Measurements from ENCODE around the gene ABHD10. TPM values are rescaled to one million over a fixed set of nuclear protein-coding genes. Genes with fewer than 3 reads are reported as not detected.

The ABHD10 gene
- total RNA-seq, 4 donors from 2014 or later = 40.8 to 54.9 (median 50.6) TPM

DNA sequence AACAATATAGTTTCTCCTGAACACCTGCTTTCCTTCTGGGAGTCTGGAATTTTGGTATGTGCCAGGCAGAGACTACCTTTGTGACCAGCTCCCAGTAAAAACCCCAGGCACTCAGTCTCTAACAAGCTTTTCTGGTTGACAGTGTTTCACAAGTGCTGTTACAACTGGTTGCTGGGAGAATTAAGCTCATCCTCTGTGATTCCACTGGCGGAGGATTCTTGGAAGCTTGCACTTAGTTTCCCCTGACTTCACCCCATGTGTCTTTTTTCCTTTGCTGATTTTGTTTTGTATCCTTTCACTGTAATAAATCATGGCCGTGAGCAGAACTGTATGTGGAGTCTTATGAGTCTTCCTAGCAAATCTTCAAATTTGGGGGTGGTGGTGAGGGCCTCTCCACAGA lies 14.2 kb downstream of the ABHD10 start:
- no peaks in the 10 kb centered on the region for H3K4me1 ChIP-seq
- H3K9me3 ChIP-seq = no peaks in the 10 kb centered on the region
- H3K36me3 ChIP-seq = peaks cover 5 to 9% of the 10 kb centered on the region in 2 donors
- intact Hi-C loops (cut with DNase I) = no loop called here
- H3K27me3 ChIP-seq = no peaks in the 10 kb centered on the region
- TF ChIP-seq, protein P1, sequence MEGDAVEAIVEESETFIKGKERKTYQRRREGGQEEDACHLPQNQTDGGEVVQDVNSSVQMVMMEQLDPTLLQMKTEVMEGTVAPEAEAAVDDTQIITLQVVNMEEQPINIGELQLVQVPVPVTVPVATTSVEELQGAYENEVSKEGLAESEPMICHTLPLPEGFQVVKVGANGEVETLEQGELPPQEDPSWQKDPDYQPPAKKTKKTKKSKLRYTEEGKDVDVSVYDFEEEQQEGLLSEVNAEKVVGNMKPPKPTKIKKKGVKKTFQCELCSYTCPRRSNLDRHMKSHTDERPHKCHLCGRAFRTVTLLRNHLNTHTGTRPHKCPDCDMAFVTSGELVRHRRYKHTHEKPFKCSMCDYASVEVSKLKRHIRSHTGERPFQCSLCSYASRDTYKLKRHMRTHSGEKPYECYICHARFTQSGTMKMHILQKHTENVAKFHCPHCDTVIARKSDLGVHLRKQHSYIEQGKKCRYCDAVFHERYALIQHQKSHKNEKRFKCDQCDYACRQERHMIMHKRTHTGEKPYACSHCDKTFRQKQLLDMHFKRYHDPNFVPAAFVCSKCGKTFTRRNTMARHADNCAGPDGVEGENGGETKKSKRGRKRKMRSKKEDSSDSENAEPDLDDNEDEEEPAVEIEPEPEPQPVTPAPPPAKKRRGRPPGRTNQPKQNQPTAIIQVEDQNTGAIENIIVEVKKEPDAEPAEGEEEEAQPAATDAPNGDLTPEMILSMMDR (IDR thresholded peaks at IDR 0.05) = no peak
- TF ChIP-seq POLR2A (IDR thresholded peaks at IDR 0.05) = no peak
- no peak overlapping the region for H3K4me3 ChIP-seq (replicated peaks in 1 of 3)
- no peak overlapping the region for H3K27ac ChIP-seq
- no peak for DNase-seq
- 91 to 96% methylated on average over 2 of the region's 2 CpGs for WGBS, 2 donors

DNA sequence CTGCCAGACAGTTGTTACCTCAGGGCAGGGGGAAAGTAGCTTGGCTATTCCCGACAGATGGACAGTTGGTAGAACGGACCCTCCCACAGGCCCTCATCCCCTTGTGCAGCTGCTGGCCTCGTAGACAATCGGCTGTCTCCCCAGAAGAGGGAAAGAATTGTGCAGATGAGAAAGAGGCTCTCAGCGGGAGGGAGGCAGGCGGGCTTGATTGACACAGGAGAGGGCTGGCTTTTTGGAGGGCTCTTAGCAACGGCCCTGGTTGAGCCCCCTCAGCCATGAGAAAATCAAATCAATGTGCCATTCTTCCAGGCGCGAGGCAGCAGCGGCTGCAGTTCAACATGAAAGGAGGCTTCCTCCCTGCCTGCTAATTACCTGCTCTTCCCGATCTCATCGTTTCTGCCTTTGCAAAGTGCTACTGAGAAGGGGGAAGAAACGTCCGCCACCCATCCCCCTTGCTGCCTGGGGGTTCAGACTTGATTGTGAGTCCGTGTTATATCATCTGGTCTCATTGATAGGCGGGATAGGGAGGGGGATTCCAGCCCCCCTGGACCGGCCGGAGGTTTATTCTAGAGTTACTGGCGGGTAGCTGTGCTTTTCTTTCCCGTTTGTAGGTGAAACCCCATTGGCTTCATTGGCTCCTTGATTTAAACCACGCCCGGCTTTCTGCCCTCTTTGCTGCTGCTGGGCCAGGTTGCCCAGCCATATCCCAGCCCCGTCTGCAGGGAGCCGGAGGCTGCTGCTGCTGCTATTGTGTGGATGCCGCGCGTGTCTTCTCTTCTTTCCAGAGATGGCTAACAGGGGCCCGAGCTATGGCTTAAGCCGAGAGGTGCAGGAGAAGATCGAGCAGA lies 20.0 kb downstream of the ABHD10 start, which contains the start of gene TAGLN3:
TAGLN3 (plus strand) TSS at position 287 of the 848 bp plus-strand sequence; CDS start at position 788, 501 bp downstream.
- TF ChIP-seq, protein P1 (IDR thresholded peaks at IDR 0.05) = no peak
- peak in 1 of 2 donors; percentile 40 for TF ChIP-seq POLR2A (IDR thresholded peaks at IDR 0.05)
- intact Hi-C loops (cut with DNase I) = no loop called here
- H3K4me1 ChIP-seq = peaks cover 4 to 6% of the 10 kb centered on the region in 2 donors
- no peaks in the 10 kb centered on the region for H3K27me3 ChIP-seq
- peak within 1 kb of the TSS; percentile 14 to 36 (median 25) for H3K4me3 ChIP-seq (replicated peaks in 1 of 3)
- H3K27ac ChIP-seq = no peak within 1 kb of the TSS
- peak; percentile 52 to 55 for DNase-seq
- H3K9me3 ChIP-seq = no peaks in the 10 kb centered on the region
- WGBS, 2 donors = 8 to 9% methylated on average over 28 to 30 of the region's 30 CpGs
- no peaks in the 10 kb centered on the region for H3K36me3 ChIP-seq

DNA sequence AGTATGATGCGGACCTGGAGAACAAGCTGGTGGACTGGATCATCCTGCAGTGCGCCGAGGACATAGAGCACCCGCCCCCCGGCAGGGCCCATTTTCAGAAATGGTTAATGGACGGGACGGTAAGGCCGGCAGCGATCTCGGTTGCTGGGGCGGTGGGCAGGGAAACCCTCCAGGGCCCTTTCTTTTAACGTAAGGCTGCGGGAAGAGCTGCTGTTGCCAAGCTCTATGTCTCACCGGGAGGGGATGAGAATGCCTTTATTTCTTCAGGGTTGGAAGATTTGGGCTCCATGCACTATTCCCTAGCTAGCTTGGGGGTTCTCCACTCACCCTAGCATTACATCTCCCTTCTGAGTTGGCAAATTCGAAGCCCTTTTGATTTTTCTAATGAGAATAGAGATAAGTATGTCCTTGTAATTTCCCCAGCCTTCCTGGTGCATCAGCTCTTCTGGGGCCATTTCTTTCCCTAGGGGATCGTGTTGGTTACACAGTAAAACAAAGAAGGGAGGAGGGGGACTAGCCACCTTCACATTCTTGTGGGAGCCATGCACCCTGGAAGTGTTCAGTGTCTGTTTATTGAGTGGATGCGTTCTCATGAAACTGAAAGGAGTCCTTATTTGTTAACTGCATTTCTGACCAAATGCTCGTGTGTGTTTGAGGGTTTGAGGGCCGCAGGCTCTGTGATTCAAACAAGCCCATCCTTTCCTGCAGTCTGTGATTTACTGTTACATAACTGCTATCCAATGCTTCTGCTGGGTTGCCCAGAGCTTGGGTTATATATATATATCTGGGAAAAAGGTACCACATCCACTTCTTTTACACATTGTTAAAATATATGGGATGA lies 20.9 kb downstream of the ABHD10 start:
- TF ChIP-seq, protein P1 (IDR thresholded peaks at IDR 0.05) = no peak
- no peak for TF ChIP-seq POLR2A (IDR thresholded peaks at IDR 0.05)
- Histone ChIP-seq H3K27me3 (no peaks in the 10 kb centered on the region), H3K4me3 (replicated peaks in 1 of 3) (peak overlapping the region in 1 of 3 donors; percentile 25), H3K27ac (no peak overlapping the region), H3K9me3 (no peaks in the 10 kb centered on the region), H3K4me1 (peaks cover 4 to 6% of the 10 kb centered on the region in 2 donors), H3K36me3 (no peaks in the 10 kb centered on the region)
- no peak for DNase-seq
- intact Hi-C loops (cut with DNase I) = no loop called here
- WGBS, 2 donors = 33 to 37% methylated on average over 17 to 19 of the region's 19 CpGs

DNA sequence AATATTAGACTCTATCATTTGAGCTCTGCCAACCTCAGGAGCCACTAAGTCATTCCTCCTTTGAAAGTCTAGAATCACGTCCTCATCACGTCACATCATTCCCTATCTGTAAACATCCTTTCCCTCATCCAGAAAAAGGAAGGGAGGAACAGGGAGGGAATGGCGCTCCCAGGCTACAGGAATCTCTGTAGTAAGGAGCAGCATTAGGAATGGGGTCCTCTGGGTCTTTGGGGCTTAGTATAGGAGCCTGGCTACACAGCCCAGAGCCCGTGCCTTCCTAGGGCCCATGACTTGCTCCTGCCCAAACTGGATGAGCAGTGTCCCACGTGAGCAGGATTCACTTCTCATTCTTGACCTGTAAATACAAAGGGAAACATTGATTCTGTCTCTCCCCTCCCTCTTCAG lies 21.5 kb downstream of the ABHD10 start:
- Histone ChIP-seq H3K4me1 (peaks cover 4 to 6% of the 10 kb centered on the region in 2 donors), H3K36me3 (no peaks in the 10 kb centered on the region), H3K27me3 (no peaks in the 10 kb centered on the region), H3K9me3 (no peaks in the 10 kb centered on the region), H3K27ac (no peak overlapping the region), H3K4me3 (replicated peaks in 1 of 3) (no peak overlapping the region)
- no peak for DNase-seq
- no peak for TF ChIP-seq POLR2A (IDR thresholded peaks at IDR 0.05)
- TF ChIP-seq, protein P1 (IDR thresholded peaks at IDR 0.05) = no peak
- WGBS, 2 donors = 92 to 100% methylated on average over 5 of the region's 5 CpGs
- intact Hi-C loops (cut with DNase I) = no loop called here

Measured in thyroid gland (tissue), 4 donors.